ENCODE data around the gene TMTC2.

GRCh38 chr12:82647853-82648252 lies 38.9 kb upstream of the TMTC2 start:
- TF ChIP-seq ZNF544 (tag by site-specific recombination; IDR thresholded peaks at IDR 0.05) (no peak), CTCF (tag by site-specific recombination; IDR thresholded peaks at IDR 0.05) (no peak), MYNN (tag by site-specific recombination; IDR thresholded peaks at IDR 0.05; ENCODE audit: borderline replicate concordance) (no peak), ZBTB7A (tag by site-specific recombination; IDR thresholded peaks at IDR 0.05; ENCODE audit: low read depth) (no peak), ZNF146 (tag by site-specific recombination; IDR thresholded peaks at IDR 0.05) (no peak), KLF17 (tag by site-specific recombination; IDR thresholded peaks at IDR 0.05) (no peak), PBX3 (CRISPR knock-in tag; IDR thresholded peaks at IDR 0.05) (no peak), ZFHX2 (tag by site-specific recombination; conservative IDR thresholded peaks at IDR 0.05) (no peak), ZBTB8A (tag by site-specific recombination; IDR thresholded peaks at IDR 0.05) (no peak), ZNF501 (tag by site-specific recombination; IDR thresholded peaks at IDR 0.05) (no peak), ZNF776 (tag by site-specific recombination; IDR thresholded peaks at IDR 0.05; ENCODE audit: borderline replicate concordance) (no peak)
